HG03039 (cell line): ENCODE results near the gene MYL9.
"Not testable (repeated sequence)": the region's sequence is repeated elsewhere in the genome, so short reads cannot be mapped to it uniquely, and the experiment has no call there.

ENCODE experiments used
- ATAC-seq: cut with Tn5 transposase; IDR thresholded peaks from one replicate; pipeline ENCODE4 v1.9.1; 2021; ENCODE audit warnings: mild to moderate bottlenecking, moderate library complexity; ENCODE audit not compliant: unreplicated experiment

Gene MYL9

GRCh38 chr20:36541227-36541767, at the start of gene MYL9:
TSS of gene MYL9 (plus strand) at chr20:36541519. CDS start at chr20:36544885, 3,366 bp downstream.
- no peak for ATAC-seq

- no peak for ATAC-seq
These were observed 49.3 kb upstream of the MYL9 start for GRCh38 chr20:36491901-36492617.

- no peak for ATAC-seq
These were observed 48.1 kb upstream of the MYL9 start for GRCh38 chr20:36493051-36493800.

- ATAC-seq: no peak
These were observed 47.6 kb upstream of the MYL9 start for GRCh38 chr20:36493801-36494114.

GRCh38 chr20:36496707-36497669, 44.3 kb upstream of the MYL9 start:
- ATAC-seq: no peak

GRCh38 chr20:36497856-36498255, 43.5 kb upstream of the MYL9 start:
- ATAC-seq: no peak

GRCh38 chr20:36498386-36499179, 42.7 kb upstream of the MYL9 start:
- no peak for ATAC-seq

GRCh38 chr20:36499211-36499610, 42.1 kb upstream of the MYL9 start:
- ATAC-seq: no peak

GRCh38 chr20:36499723-36500501, 41.4 kb upstream of the MYL9 start:
- no peak for ATAC-seq

GRCh38 chr20:36501367-36502006, 39.8 kb upstream of the MYL9 start:
- no peak for ATAC-seq

GRCh38 chr20:36504295-36504694, 37.0 kb upstream of the MYL9 start:
- ATAC-seq: no peak

GRCh38 chr20:36506253-36506652, 35.1 kb upstream of the MYL9 start:
- no peak for ATAC-seq

- no peak for ATAC-seq
These were observed 33.6 kb upstream of the MYL9 start for GRCh38 chr20:36507746-36508145.

- ATAC-seq: no peak
These were observed 22.2 kb upstream of the MYL9 start for GRCh38 chr20:36519012-36519719.

GRCh38 chr20:36519944-36520343, 21.4 kb upstream of the MYL9 start:
- no peak for ATAC-seq

GRCh38 chr20:36521526-36521925, 19.8 kb upstream of the MYL9 start:
- no peak for ATAC-seq

GRCh38 chr20:36522412-36522811, 18.9 kb upstream of the MYL9 start:
- ATAC-seq: not testable (repeated sequence)

GRCh38 chr20:36523341-36523740, 18.0 kb upstream of the MYL9 start:
- no peak for ATAC-seq
